HG03520 (cell line): ENCODE results near the gene UPK3BL1.

Experiments used
- ATAC-seq: cut with Tn5 transposase; IDR thresholded peaks from one replicate; pipeline ENCODE4 v1.9.1; 2021; ENCODE audit warnings: mild to moderate bottlenecking, moderate library complexity; ENCODE audit not compliant: unreplicated experiment

Gene UPK3BL1

DNA sequence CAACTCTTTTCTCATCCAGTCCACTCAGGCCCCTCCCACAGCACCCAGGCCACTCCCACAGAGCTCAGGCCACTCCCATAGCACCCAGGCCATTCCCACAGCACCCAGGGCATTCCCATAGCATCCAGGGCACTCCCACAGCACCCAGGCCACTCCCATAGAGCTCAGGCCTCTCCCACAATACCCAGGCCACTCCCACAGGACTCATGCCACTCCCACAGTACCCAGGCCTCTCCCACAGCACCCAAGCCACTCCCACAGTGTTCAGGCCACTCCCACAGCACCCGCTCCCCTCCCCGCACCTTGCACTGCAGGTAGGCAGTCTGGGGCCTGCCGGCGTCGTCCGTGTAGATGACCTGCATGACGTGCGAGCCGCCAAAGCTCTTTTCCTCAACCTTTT lies 52.7 kb downstream of the UPK3BL1 start:
- peak; percentile 44 for ATAC-seq
